C4-2B (cell line): ENCODE results near the gene TPCN1.

Experiments used
- CTCF ChIP-seq: fragments of 450-650 bp; conservative IDR thresholded peaks from 2 replicates; pipeline ENCODE4 v1.5.1; 2017; ENCODE audit warnings: mild to moderate bottlenecking
- ZFX ChIP-seq: fragments of 450-650 bp; IDR thresholded peaks from 2 replicates; pipeline ENCODE4 v1.6.1; 2017

- no peak for TF ChIP-seq CTCF
- TF ChIP-seq ZFX = no peak
Measured at GRCh38 chr12:113345318-113345717, 124.1 kb downstream of the TPCN1 start.
